NCI-H2171 treated with DMSO at 0.1 percent for 48 hours (cell line): ENCODE measurements around the gene ZNF793.

ENCODE experiments used
- DNase-seq: peaks from one replicate; lab custom pipeline; 2025; lab: John Stamatoyannopoulos, UW

The ZNF793 gene

GRCh38 chr19:37506387-37507166, at the start of gene ZNF793:
ZNF793 (plus strand) TSS chr19:37506939; CDS start chr19:37523440, 16,501 bp downstream.
- DNase-seq = peak; percentile 92

GRCh38 chr19:37466277-37466797, 40.4 kb upstream of the ZNF793 start:
- no peak for DNase-seq

GRCh38 chr19:37466798-37467607, 39.7 kb upstream of the ZNF793 start, which contains the start of gene ZNF569:
ZNF569 (minus strand) TSS chr19:37467444; CDS start chr19:37444921, 22,523 bp downstream.
- DNase-seq = peak; percentile 93

- no peak for DNase-seq
Observed at GRCh38 chr19:37467608-37468090, 39.1 kb upstream of the ZNF793 start.

GRCh38 chr19:37468961-37469777, 37.6 kb upstream of the ZNF793 start, which contains the start of gene ZNF570:
ZNF570 (plus strand) TSS chr19:37469356; CDS start chr19:37470355, 999 bp downstream.
- DNase-seq = peak; percentile 88

GRCh38 chr19:37470216-37470615, 36.5 kb upstream of the ZNF793 start:
- no peak for DNase-seq

- DNase-seq = no peak
Observed at GRCh38 chr19:37472165-37472564, 34.6 kb upstream of the ZNF793 start.

- DNase-seq = no peak
Observed at GRCh38 chr19:37484406-37485168, 22.2 kb upstream of the ZNF793 start.

GRCh38 chr19:37492213-37492612, 14.5 kb upstream of the ZNF793 start:
- DNase-seq = no peak

- DNase-seq = peak; percentile 85
Observed at GRCh38 chr19:37505958-37506386, 767 bp upstream of the ZNF793 start.

GRCh38 chr19:37507167-37507464, 377 bp downstream of the ZNF793 start:
- no peak for DNase-seq

GRCh38 chr19:37511186-37511585, 4.4 kb downstream of the ZNF793 start:
- no peak for DNase-seq

GRCh38 chr19:37511821-37512220, 5.1 kb downstream of the ZNF793 start:
- no peak for DNase-seq

- no peak for DNase-seq
Observed at GRCh38 chr19:37513397-37513796, 6.7 kb downstream of the ZNF793 start.

GRCh38 chr19:37519890-37520289, 13.2 kb downstream of the ZNF793 start:
- DNase-seq = no peak

GRCh38 chr19:37537391-37537947, 30.7 kb downstream of the ZNF793 start:
- DNase-seq = no peak

GRCh38 chr19:37551129-37551993, 44.6 kb downstream of the ZNF793 start:
- peak; percentile 85 for DNase-seq

- no peak for DNase-seq
Observed at GRCh38 chr19:37563518-37563917, 56.8 kb downstream of the ZNF793 start.

GRCh38 chr19:37564624-37565369, 58.1 kb downstream of the ZNF793 start:
- no peak for DNase-seq
